HG02840 (cell line): ENCODE data around the gene CLSTN2.
"Not testable (repeated sequence)": the region's sequence is repeated elsewhere in the genome, so short reads cannot be mapped to it uniquely, and the experiment has no call there.

Experiments used
- ATAC-seq: cut with Tn5 transposase; IDR thresholded peaks from one replicate; pipeline ENCODE4 v1.9.1; 2021; ENCODE audit warnings: mild to moderate bottlenecking, moderate library complexity, moderate number of reproducible peaks; ENCODE audit not compliant: unreplicated experiment, low FRiP score

The CLSTN2 gene

DNA sequence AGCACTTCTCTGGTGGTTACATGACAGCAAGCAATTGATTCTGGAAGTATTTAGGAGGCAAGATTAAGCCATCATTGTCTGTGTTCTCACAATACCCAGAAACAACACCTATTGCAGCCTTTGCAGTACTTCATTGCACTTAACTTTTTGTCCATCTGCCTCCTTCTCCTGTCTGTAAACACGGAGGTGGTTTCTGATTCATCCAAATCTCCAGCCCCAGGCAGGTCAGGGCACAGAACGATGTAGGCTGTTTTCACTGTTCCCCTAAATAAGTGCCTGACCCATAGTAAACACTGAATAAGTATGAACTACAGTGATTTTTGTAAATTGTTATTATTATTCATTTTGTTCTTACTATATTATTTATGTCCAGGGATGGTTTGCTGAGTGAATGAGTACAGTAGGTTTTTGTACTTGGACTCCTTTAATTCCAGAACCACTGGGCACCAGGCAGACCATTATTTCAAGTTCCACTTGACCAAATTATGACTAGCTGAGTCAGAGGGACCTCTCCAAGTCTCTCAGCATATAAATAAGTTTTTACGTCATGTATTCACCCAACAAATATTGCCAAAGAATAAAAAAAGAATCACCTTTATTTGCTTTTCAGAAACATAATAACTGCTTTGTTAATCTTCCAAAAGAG, 459.6 kb downstream of the CLSTN2 start:
- ATAC-seq = no peak

DNA sequence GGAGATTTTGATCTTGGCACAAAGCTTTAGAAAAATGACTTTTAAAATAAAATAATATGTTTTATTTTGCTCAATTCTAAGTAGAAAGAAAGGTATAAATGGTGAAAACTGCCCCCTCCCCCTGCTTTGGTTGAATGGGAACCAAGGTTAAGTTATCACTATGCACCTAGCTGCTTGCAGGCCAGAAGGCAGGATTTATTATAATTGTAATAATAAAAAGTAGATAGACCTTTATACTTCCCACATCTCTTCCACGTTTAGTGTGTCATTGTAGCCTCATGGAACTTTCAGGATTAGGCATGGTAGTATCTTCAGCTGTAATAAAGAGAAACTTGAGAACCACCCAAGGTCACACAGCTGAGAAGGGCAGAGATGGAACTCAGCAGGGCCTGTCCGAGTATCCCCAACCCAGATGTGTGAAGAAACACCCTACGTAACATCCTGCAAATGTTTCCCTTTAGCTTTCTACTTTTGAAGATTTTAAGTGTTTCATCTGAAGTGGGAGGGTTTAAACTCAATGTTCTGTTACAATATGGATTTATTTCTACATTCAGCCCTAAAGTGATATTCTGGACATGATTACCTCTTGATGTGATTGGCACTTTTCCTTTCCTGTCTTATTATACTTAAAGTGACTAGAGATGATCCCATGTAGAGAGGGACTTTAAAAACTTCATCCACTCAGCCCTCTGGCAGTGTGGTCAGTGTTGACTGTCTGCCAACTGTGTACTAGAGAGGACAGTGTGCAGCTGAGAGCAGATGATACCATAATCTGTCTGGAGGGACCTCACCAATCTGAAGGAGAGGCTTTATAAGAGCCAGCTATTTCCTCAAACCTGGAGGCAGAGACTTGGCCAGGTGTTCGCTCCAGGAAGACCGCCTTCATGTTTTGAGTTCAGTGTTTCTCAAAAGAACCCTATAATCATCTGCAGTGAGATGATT, 460.4 kb downstream of the CLSTN2 start:
- ATAC-seq = no peak

DNA sequence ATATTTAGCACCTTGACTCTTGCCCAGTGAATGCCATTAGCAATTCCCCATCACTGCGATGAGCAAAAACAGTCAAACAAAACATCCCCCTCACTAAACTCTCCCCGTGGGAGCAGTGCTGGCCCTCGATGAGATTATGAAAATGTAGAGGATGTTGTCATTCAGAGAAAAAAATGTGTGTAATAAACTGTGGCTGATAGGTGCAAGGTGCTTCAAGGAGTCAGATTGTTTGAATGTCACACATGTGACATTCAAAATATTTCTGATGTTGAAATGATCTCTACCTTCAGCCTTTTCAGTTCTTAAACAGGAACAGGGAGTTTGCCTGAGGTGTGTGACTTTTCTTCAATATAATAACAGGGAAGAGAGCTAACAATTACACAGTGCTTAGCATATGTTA, 461.1 kb downstream of the CLSTN2 start:
- ATAC-seq = no peak

- no peak for ATAC-seq
These were observed 462.9 kb downstream of the CLSTN2 start for GRCh38 chr3:140397847-140398246.

DNA sequence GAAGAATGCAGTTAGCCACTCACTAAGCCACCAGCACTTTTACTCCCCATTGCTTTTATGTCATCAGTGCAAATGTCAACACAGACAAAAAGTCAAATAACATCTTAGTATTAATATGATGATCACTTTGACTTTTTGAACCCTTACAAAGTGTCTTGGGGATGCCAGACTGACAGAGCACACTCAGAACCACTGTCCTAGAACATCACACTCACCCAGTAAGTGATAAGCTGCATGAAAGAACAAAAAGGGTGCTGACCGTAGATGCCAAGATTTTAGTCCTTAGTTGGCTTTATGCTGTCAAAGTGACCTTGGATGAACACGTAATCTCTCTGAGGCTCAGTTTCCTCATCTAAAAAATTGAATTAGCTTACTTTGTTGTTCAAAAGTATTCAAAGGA, 463.4 kb downstream of the CLSTN2 start:
- no peak for ATAC-seq

DNA sequence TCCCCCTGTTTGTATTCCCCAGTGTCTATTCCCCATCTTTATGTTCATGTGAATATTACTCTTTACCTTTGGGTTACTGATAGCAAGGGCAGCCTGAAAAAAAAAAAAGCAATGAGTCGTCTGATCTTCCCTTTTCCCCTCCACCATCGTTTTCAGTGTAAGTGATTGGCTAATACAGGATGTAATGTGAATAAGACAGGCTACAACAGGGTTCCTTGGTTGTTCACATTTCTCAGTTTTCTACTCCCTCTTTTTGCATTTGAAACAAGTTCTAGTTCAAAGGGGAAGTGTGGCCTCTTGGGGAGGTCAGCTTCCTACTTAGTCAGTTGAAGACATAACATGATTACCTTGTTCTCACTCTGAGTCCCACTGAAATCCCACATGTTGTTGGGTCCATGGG, 464.9 kb downstream of the CLSTN2 start:
- ATAC-seq = no peak

- ATAC-seq = no peak
These were observed 468.1 kb downstream of the CLSTN2 start for GRCh38 chr3:140403079-140403478.

DNA sequence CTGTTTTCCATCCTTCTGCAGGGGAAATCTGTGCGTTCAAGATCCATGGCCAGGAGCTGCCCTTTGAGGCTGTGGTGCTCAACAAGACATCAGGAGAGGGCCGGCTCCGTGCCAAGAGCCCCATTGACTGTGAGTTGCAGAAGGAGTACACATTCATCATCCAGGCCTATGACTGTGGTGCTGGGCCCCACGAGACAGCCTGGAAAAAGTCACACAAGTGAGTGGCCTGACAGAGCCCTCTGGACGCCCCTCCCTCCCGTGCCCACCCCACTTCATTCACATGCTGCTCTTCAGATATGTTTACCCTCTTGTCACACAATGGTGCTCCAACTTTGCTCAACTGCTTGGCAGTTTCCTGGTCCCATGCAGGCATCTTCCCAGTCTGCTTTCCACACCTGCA, 468.6 kb downstream of the CLSTN2 start:
- no peak for ATAC-seq

DNA sequence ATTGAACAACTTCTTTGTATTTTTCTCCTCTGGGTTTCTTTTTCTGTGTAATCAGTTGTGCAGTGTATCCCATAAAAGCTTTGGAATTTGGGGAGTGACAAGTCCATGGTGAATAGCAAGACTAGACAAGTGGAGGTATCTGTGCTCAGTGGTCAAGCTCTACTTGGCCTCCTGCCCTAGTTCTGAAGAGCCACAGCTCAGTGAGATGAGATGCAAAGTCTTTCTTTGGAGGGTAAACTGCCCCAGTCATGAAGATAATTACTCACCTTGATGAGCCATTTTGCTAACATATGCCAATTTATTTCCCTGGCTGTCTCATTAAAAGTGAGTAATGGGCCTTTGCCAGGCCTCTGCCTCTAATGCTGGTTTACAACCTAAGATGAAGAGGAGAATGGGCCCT, 471.7 kb downstream of the CLSTN2 start:
- no peak for ATAC-seq

- no peak for ATAC-seq
These were observed 473.3 kb downstream of the CLSTN2 start for GRCh38 chr3:140408252-140408651.

DNA sequence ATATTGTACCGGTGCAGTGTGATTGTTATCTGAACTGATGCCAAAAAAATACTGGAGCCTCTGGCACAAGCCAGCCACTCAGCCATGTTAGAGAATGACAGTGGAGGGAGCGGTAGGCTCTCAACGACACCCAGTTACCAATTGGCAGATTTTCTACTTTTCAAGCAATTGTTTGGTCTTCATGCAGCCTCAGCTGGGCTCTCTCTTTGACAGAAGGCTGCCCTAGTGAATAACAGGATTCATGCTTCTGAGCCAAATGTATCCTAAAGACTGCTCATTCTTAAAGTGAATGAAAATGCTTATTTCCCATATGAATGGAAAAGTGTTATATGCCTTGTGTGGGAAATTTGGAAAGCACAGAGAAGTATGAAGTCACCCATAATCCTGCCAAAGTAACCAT, 481.7 kb downstream of the CLSTN2 start:
- no peak for ATAC-seq

GRCh38 chr3:140420621-140421357, 485.8 kb downstream of the CLSTN2 start:
- no peak for ATAC-seq

DNA sequence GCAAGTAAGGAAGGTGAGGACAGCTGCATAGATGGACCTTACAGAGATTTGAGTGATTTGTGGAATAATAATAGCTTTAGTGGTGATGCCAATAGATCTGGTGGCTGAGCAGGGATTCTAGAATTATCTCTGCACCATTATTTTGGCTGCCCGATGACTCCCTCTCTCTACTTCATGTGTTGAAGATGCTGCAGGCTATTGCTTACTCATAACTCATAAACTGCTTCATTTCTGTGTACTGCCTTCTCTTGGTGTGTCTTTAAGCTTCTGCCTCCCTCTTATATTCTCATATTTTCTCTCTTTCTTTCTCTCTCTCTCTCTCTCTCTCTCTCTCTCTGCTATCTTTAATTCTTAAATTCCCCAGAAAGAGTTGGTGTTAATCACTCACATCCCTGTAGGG, 486.9 kb downstream of the CLSTN2 start:
- no peak for ATAC-seq

DNA sequence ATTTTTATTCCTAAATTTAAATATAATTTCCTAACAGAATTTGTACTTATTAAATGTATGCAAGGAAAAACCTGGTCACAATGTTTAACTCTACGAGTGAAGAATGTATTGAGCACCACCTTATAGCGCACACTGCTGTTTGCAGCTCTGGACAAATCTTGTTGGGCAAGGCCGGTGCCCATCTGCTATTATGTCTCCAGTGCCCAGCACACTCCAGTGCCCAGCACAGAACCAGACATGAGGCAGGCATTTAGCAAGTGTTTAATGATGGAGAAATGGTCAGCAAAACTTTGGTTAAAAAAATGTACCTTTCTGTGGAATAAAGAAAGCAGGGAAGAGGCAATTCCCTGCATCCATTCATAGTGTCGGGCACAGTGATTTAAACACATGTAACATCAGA, 488.2 kb downstream of the CLSTN2 start:
- ATAC-seq = no peak

GRCh38 chr3:140423574-140423973, 488.6 kb downstream of the CLSTN2 start:
- not testable (repeated sequence) for ATAC-seq

DNA sequence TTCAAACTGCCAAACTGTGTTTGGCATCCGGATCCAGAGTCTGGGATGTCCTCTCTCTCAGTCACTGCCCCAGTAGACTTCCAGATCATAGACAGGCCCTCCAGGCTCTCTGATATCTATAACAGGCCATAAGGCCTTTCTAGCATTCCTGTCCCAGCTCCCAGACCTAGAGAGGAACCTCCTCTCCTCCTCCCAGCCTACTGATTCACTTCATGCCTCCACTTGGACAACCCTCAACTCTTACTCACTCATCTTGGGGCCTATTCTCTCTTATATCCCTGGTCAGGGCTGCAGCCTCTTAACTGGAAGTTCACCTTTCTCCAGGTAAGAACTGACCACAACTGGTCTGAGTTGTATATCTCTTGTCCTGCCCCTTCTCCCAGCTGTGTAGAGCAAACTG, 489.2 kb downstream of the CLSTN2 start:
- no peak for ATAC-seq

DNA sequence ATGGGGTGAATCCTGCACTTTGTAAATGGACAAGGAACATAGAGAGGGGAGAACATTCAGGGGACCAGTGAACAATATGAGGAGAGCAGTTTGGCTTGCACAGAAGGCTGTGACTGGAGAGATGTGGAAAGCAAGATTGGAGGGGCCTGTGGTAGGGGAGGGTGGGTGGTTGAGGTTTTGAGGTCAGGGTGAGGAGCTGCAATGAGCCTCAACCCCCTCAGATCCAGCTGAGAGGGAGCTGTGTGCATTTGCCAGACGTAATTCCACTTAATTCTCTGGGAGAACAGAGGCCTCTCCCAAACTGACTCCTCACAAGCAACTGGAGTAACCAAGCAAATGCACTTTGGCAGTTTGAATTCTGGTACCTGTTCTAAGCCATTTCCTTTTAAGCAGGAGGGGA, 489.7 kb downstream of the CLSTN2 start:
- ATAC-seq = no peak

GRCh38 chr3:140427786-140428185, 492.8 kb downstream of the CLSTN2 start:
- ATAC-seq = no peak

DNA sequence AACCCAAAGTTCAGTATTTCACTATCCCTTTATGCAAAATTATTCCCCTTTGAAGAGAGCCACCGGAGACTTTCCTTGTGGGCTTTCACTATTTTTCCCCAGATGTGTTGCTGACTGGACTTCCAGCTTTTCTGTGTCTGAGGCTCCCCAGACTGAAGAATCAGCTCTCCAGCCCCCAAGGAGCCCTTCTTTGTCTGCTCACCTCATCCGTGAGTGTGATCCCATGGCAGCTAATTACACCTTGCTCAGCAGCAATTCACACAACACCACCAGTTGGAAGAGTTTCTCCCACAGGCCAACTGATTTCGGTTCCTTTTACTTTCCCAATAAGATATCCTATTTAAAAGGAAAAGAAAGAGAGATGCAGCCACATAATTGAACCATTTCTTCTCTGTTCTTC, 493.4 kb downstream of the CLSTN2 start:
- no peak for ATAC-seq

- ATAC-seq = no peak
These were observed 494.8 kb downstream of the CLSTN2 start for GRCh38 chr3:140429791-140430190.

- no peak for ATAC-seq
These were observed 495.5 kb downstream of the CLSTN2 start for GRCh38 chr3:140430494-140430893.
